GM19351 (cell line): ENCODE results near the gene CRLF3.
"Not testable (repeated sequence)": the region's sequence is repeated elsewhere in the genome, so short reads cannot be mapped to it uniquely, and the experiment has no call there.

ENCODE experiments used
- ATAC-seq: cut with Tn5 transposase; IDR thresholded peaks from one replicate; pipeline ENCODE4 v1.9.1; 2021; ENCODE audit warnings: mild to moderate bottlenecking, moderate library complexity; ENCODE audit not compliant: unreplicated experiment

CRLF3 gene

DNA sequence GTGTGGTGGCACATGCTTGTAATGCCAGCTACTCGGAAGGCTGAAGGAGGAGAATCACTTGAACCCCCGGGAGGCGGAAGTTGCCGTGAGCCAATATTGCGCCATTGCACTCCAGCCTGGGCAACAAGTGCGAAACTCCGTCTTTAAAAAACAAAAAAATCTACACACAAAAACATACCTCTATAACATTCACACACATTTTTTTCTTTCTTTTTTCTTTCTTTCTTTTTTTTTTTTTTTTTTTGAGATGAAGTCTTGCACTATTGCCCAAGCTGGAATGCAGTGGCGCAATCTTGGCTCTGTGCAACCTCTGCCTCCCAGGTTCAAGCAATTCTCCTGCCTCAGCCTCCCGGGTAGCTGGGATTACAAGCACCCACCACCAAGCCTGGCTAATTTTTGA is 9.6 kb downstream of the CRLF3 start:
- not testable (repeated sequence) for ATAC-seq

DNA sequence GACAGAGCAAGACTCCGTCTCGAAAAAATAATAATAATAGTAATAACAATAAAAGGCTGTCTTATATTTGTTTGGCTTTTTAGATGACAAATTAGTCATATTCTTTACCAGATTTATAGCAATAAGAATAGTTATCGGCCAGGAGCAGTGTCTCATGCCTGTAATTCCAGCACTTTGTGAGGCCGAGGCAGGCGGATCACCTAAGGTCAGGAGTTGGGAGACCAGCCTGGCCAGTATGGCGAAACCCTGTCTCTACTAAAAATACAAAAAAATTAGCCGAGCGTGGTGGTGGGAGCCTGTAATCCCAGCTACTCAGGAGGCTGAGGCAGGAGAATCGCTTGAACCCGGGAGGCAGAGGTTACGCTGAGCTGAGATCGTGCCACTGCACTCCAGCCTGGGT is 10.3 kb downstream of the CRLF3 start:
- not testable (repeated sequence) for ATAC-seq

DNA sequence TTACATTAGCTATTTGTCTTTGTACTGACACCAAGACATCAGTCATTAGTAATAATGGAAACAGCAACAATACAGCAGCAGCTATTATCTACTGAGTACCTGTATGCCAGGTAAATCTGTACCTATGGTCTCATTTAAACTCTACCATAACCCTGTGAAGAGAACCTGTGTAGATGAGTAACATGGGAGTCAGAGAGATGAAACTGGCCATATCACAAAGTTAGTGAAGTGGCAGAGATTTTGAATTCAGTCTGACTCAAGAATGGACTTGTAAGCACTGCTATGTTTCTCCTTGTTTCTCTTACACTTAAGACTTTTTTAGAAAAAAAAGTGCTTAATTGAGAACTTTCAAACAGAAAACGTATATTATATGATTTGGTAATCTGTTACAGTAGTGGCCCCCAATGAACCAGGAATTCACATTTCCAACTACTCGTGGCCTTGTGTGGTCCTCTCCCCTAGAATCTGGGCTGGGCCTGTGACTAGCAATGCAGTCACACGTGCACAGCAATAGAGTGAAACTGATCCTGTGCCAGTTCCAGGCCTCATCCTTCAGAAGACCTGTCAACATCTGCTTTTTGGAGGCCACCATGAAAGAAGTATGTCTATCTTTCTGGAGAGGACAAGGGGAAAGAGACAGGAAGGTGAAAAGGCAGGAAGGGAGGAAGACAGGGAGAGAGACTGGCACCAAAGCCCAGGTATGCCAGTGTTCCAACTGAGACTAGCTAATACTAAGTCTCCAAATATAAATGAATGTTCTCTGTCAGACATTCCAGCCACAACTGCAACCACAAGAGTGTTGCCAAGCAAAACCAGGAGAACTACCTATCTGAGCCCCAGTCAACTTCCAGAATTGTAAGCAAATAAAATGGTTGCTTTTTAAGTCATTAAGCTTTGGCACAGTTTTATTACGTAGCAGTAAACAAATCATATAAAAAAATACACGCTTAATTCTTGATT is 12.0 kb downstream of the CRLF3 start:
- no peak for ATAC-seq

DNA sequence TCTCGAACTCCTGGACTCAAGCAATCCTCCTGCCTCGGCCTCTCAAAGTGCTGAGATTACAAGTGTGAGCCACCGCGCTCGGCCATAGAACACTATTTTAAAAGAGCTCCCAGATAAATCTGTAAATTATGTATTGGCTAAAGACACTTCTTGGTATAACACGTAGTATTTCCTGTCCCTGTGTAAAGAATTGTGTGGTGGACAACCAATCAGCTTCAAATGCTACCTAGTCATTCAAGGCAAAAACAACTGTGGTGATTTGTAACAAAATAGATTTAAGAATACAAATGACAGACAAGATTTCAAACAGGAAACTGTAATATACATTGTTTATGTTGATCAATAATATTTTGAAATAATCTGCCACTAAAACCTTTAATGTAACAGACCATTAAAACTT is 14.6 kb downstream of the CRLF3 start:
- no peak for ATAC-seq

DNA sequence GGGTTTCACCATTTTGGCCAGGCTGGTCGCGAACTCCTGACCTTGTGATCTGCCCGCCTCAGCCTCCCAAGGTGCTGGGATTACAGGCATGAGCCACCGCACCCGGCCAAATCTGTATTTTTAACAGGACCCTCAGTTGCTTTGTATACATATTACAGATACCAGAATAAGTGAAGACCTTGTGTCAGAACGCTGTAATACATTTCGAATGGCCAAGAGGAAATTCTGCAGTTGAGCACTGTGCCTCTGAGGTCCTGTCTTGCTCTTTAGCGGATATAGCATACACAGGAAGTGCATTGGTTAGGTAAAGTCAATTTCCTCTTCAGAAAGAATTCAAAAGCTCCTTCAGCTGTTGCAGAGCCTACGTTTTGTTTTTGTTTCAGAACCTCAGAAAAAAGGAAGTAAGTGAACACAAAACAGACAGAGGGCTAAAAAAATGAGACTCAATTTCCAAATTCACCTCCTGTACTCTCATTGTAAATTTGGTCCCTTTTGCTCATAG is 15.7 kb downstream of the CRLF3 start:
- peak; percentile 83 for ATAC-seq

DNA sequence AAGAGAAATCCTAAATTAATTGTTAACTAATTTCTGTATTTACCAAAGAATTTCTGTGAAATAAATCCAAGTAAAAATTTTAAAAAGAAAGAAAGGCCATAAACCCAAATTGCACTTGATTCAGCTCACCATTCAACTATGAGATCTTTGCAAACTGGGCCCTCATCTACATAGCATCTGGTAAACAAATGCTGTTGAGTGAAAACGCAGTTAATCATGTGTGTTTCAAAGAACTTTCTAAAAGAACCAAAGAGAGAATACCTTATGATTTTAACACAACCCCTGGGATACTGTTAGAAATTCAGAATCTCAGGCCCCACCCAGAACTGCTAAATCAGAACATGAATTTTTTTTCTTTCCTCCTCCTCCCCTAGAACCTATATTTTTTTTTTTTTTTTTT is 16.6 kb downstream of the CRLF3 start:
- ATAC-seq, result no peak

DNA sequence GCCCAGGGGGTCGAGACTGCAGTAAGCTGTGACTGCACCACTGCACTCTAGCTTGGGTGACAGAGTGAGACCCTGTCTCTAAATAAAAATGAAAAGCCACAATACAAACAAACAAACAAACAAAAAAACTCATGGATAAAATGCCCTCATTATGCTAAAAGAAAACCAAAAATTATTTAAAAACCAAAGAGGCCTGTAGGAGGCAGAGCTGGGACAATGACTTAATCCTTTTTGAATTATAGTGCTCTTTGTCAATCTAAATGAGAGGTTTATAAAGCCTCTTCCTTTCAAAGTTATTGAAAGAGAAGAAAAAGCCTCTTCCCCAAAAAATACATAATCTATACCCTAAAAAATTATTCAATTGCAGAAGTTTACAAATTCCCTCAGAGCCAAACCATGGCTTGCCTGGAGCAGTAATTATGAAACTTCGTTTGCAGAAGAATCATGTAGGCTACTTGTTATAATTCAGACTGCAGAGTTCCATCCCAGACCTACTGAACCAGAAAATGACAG is 18.5 kb downstream of the CRLF3 start:
- no peak for ATAC-seq

DNA sequence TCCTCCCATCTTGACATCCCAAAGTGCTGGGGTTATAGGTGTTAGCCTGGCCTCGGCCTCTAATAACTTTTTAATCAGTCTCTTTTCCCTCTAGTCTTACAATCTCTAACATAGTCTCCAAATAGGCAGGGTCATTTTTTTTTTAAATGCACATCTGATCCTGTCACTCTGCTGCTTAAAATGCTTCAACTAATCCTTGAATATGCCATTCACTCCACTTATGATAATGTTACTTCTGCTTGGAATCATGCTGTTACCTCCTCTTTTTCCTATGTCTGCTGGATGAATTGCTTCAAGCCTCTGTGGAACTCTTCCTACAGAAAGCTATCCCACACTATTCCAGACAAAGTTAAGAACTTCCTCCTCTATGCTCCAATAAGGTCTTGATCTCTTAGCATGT is 22.8 kb downstream of the CRLF3 start:
- no peak for ATAC-seq

DNA sequence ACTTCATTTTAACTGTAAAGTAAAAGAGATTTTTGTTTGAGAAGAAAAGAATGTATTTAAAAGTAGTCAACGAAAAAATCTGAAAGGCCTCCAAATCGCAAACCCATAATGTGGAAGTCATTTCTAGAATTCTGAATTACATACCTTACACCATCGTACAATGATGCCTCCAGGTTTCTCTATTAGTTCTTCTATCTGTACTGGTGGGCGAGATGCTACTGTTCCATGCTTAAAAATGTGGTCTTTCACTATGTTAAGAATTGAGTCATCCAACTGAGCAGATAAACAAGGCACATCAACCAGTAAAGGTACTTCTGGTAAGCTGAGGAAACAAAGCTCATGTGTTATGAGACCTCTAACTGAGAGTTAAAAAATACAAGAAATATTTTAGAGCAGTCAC is 28.5 kb downstream of the CRLF3 start:
- ATAC-seq, result peak; percentile 53

DNA sequence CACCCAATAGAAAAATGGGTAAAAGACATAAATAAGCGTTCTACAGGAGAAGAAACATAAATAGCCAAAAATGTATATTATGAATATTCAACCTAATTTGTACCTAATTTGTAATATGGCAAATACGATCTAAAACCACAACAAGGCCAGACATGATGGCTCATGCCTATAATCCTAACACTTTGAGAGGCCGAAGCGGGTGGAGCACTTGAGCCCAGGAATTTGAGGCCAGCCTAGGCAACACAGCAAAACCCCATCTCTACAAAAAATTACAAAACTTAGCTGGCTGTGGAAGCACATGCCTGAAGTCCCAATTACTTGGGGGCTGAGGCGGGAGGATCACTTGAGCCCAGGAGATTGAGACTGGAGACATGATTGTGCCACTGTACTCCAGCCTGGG is 30.1 kb downstream of the CRLF3 start:
- ATAC-seq, result no peak

DNA sequence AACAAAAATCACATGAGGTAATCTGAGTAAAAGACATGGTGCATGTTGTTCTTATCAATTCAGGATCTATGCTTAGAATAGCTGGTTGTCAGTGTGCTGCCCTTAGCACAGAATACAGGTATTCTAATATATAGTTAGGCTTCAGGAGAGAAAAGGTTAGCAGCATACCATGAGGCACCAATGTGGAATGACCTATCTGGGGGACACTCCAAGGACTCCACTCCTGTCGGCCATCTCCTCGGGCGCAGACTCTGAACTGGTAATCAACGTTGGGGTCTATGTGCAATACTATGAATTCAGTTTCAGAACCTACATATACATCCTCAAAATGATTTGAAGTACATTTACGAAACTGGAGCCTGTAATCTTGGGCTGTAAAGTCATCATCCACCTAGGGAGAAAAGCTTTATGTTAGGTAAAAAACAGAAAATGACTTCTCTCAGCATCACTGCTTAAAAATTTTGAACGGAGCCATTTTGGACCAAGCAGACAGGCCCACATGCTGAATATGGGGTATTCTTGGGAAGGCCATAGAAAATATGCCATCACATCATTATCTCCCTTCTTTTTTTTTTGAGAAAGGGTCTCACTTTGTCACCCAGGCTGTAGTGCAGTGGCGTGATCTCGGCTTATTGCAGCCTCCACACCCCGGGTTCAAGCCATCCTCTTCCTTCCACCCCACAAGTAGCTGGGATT is 31.1 kb downstream of the CRLF3 start:
- no peak for ATAC-seq

DNA sequence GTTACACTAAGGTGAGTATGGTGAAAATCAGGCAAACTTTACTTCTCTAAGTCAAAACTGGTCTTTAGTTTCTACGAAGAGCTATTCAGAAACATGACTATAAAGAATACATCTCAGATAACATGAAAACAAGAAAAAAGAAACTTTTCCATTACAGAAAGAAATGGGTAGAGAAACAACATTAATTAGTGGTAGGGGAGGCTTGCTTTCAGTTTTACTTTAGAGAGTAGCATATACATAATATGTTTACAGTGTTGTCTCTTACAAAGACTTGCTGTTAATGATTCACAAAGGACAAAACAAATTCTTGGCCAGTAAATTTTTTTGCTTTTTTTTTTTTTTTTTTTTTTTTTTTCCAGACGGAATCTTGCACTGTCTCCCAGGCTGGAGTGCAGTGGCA is 34.2 kb downstream of the CRLF3 start:
- ATAC-seq, result no peak

DNA sequence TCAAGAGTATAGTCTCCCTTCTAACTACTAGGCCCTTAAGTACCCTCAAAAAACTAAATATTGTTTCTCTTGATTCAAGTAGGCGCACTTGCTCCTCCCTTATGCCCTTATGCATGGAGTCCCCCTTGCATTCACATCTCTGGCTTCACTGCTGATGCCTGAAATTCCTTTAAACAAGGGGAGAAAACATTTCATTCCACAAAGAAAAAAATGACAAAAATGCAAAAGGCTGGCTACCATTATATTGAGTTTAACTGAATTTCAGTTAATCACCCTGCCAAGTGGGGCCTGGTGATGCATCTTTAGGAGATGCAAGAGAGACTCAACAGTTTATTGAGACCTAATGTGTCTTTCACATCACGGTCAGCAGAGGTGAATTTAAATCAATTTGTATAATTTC is 35.6 kb downstream of the CRLF3 start:
- no peak for ATAC-seq

DNA sequence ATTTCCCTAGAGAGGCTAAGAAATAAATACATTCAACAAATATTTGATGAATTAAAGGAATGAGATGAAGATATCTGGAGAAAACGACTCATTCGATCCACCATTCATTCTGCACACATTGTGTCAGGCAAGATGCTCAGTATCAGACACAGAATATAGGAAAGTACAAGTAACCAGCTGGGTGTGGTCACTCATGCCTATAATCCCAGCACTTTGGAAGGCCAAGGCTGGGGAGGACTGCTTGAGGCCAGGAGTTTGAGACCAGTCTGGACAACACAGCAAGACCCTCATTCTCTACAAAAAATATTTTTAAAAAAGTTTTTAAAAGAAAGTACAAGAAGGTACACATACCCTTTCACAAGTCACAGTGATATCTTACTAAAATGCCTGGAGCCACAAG is 42.3 kb downstream of the CRLF3 start:
- ATAC-seq, result no peak

DNA sequence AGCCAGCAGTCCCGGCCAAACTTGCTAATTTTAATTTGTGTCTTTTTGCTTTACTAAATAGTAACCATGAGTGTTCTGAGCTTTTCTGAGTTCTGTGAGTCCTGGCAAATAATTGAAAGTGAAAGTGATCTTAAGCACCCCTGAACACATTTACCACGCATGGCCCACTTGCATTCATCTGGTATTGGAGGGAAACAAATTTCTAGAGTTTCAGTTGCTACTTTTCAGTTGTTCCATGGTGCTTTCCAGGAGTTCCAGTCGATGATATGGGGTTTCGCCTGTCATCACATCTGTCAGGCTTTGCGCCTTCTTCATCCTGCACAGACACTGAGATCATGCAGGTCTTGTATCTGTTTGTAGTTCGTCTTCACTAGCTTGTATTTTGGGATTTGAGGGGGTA is 44.1 kb downstream of the CRLF3 start:
- ATAC-seq, result no peak

DNA sequence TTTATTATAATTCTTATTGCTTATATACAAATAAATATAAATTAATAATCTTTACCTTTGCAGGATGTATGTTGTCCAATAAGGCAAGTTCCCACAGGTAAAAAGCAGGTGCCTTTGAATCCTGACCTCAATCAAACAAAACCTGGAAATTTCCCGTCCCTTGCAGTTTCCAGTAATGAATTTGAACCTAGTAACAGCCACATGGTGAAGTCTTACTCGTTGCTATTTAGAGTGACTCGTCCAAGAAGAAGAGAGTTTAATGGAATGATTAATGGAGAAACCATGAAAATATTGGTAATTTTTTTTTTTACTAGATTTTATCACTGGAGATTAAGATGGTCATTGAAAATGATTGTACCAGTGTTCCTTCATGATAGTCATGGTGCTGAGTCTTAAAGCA is 55.7 kb downstream of the CRLF3 start:
- not testable (repeated sequence) for ATAC-seq

DNA sequence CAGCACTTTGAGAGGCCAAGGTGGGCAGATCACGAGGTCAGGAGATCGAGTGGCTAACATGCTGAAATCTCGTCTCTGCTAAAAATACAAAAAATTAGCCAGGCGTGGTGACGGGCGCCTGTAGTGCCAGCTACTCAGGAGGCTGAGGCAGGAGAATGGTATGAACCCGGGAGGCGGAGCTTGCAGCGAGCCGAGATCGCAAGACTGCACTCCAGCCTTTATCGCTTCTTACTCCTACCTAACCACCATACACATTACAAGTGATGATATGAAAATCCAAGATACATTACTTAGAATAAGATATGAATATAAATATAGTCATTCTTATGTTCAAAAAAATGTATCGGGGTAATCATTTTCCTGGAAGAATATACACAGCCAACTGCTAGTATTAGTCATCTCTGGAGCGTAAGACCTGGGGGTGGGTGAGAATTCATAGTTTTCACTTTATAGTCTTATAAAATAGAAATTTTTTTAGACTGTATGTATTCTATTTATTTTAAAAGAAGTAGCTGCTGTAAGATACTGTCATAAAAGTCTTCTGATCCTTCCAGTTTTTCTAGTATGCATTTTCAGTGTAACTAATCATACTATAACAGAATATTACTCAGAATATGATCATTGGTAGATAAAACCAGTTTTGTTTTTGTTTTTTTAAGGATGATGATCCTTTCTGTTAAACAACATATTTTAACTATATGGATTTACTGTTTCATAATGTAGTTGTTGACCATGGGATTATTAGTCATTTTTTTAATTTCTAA is 56.7 kb downstream of the CRLF3 start:
- not testable (repeated sequence) for ATAC-seq

DNA sequence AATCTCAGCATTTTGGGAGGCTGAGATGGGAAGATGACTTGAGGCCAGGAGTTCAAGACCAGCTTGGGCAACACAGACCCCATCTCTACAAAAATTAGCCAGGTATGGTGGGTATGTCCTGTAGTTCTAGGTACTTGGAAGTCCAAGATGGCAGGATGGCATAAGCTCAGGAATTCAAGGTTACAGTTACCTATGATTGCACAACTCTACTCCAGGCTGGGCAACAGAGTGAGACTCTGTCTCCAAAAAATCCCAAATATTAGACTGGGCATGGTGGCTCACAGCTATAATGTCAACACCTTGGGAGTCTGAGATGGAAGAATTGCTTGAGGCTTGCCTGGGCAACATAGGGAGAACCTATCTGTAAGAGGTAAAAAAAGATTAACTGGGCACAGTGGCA is 63.4 kb downstream of the CRLF3 start:
- ATAC-seq, result no peak

DNA sequence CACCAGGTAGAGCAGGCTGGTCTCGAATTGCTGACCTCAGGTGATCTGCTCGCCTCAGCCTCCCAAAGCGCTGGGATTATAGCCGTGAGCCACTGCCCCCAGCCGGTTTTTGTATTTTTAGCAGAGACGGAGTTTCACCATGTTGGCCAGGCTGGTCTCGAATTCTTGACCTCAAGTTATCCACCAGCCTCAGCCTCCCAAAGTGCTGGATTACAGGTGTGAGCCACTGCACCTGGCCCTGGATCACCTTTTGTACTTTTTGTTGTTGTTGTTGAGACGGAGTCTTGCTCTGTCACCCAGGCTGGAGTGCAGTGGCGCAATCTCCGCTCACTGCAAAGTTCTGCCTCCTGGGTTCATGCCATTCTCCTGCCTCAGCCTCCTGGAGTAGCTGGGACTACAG is 71.2 kb downstream of the CRLF3 start:
- ATAC-seq, result not testable (repeated sequence)

DNA sequence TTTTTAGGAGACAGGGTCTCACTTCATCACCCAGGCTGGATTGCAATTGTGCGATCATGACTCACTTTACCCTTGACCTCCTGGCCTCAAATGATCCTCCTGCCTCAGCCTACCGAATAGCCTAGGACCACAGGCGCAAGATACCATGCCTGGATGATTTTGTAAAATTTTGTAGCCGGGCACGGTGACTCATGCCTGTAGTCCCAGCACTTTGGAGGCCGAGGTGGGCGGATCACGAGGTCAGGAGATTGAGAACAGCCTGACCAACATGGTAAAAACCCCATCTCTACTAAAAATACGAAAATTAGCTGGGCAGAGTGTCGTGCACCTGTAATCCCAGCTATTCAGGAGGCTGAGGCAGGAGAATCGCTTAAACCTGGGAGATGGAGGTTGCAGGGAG is 73.5 kb downstream of the CRLF3 start:
- not testable (repeated sequence) for ATAC-seq

DNA sequence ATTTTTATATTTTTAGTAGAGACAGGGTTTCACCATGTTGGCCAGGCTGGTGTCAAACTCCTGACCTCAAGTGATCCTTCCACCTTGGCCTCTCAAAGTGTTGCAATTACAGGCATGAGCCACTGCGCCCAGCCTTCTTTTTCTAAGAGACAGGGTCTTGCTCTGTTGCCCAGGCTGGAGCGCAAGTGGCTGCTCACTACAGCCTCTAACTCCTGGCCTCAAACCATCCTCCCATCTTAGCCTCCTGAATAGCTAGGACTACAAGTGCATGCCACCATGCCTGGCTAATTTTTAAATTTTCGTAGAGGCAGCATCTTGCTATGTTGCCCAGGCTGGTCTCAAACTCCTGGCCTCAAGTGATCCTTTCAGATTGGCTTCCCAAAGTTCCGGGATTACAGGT is 76.9 kb downstream of the CRLF3 start:
- not testable (repeated sequence) for ATAC-seq
